Activated CD8-positive, alpha-beta memory T cell treated with anti-CD3 and anti-CD28 coated beads for 1 hour (primary cell): Measurements from ENCODE around the gene MAP6.

Experiments
- DNase-seq, 2 donors: peaks; one replicate each; pipeline ENCODE4 v3.0.0-alpha.2; 2020; ENCODE audit warnings: low read depth in 1 of 2; ENCODE audit errors: extremely low read depth in 1 of 2

The MAP6 gene

GRCh38 chr11:75667255-75667830, 1.5 kb downstream of the MAP6 start:
- DNase-seq, result no peak

- no peak for DNase-seq
Measured at GRCh38 chr11:75665990-75666389, 2.8 kb downstream of the MAP6 start.

GRCh38 chr11:75665126-75665525, 3.7 kb downstream of the MAP6 start:
- no peak for DNase-seq

- no peak for DNase-seq
Measured at GRCh38 chr11:75664389-75664788, 4.4 kb downstream of the MAP6 start.

- DNase-seq, result no peak
Measured at GRCh38 chr11:75663808-75664207, 5.0 kb downstream of the MAP6 start.

GRCh38 chr11:75659836-75660235, 9.0 kb downstream of the MAP6 start:
- no peak for DNase-seq

GRCh38 chr11:75656044-75656727, 12.7 kb downstream of the MAP6 start:
- no peak for DNase-seq

- DNase-seq, result no peak
Measured at GRCh38 chr11:75655605-75656004, 13.2 kb downstream of the MAP6 start.

GRCh38 chr11:75654314-75654713, 14.5 kb downstream of the MAP6 start:
- no peak for DNase-seq

GRCh38 chr11:75653532-75653931, 15.3 kb downstream of the MAP6 start:
- DNase-seq, result no peak

GRCh38 chr11:75652936-75653335, 15.9 kb downstream of the MAP6 start:
- DNase-seq, result no peak

GRCh38 chr11:75651218-75651617, 17.6 kb downstream of the MAP6 start:
- no peak for DNase-seq

- no peak for DNase-seq
Measured at GRCh38 chr11:75650167-75650723, 18.6 kb downstream of the MAP6 start.

GRCh38 chr11:75644946-75645345, 23.9 kb downstream of the MAP6 start:
- no peak for DNase-seq

GRCh38 chr11:75644370-75644769, 24.5 kb downstream of the MAP6 start:
- DNase-seq, result no peak

GRCh38 chr11:75642402-75643113, 26.3 kb downstream of the MAP6 start:
- DNase-seq, result no peak

GRCh38 chr11:75639762-75640181, 29.1 kb downstream of the MAP6 start:
- DNase-seq, result no peak

GRCh38 chr11:75637998-75638397, 30.8 kb downstream of the MAP6 start:
- DNase-seq, result no peak

- DNase-seq, result no peak
Measured at GRCh38 chr11:75635066-75635862, 33.6 kb downstream of the MAP6 start.

- DNase-seq, result no peak
Measured at GRCh38 chr11:75633409-75634066, 35.3 kb downstream of the MAP6 start.

GRCh38 chr11:75632962-75633361, 35.9 kb downstream of the MAP6 start:
- no peak for DNase-seq
